SU-DHL-6 (cell line): ENCODE data around the gene ARMC7.

Experiments
- H2AFZ ChIP-seq: fragments of 200-600 bp; sonication (generic); 2 replicates; pipeline ENCODE4 v1.6.1; 2014; ENCODE audit warnings: low read depth, mild to moderate bottlenecking, moderate library complexity, mixed read lengths, antibody characterized with exemption, low read length; ENCODE audit not compliant: severe bottlenecking
- H3F3A ChIP-seq: fragments of 200-600 bp; shearing (Covaris generic); 2 replicates; pipeline ENCODE4 v1.6.0; 2016; ENCODE audit warnings: antibody characterized with exemption, mild to moderate bottlenecking; ENCODE audit not compliant: insufficient read depth
- H3K27ac ChIP-seq: fragments of 200-600 bp; sonication (generic); 2 replicates; pipeline ENCODE4 v1.5.1; 2016; ENCODE audit warnings: low read depth, mild to moderate bottlenecking, low read length, moderate library complexity, mixed read lengths
- H3K27me3 ChIP-seq: fragments of 200-600 bp; sonication (generic), shearing (Covaris generic); 2 replicates; pipeline ENCODE4 v1.6.0; 2014; ENCODE audit warnings: mild to moderate bottlenecking, low read length
- H3K36me3 ChIP-seq: fragments of 200-600 bp; sonication (generic); 2 replicates; pipeline ENCODE4 v1.6.1; 2014; ENCODE audit warnings: mild to moderate bottlenecking, low read length, mixed read lengths
- H3K4me2 ChIP-seq: fragments of 300-600, 200-600 bp; shearing (Covaris generic), sonication (generic); 2 replicates; pipeline ENCODE4 v1.6.0; 2014; ENCODE audit warnings: low read length, low read depth, mild to moderate bottlenecking; ENCODE audit not compliant: poor library complexity, severe bottlenecking
- H3K4me3 ChIP-seq: fragments of 200-600 bp; sonication (generic); 2 replicates; pipeline ENCODE4 v1.5.1; 2014; ENCODE audit warnings: antibody characterized with exemption, low read length, mild to moderate bottlenecking, mixed read lengths; ENCODE audit not compliant: insufficient read depth, poor library complexity, severe bottlenecking
- H3K79me2 ChIP-seq: fragments of 200-600 bp; sonication (generic); 2 replicates; pipeline ENCODE4 v1.6.1; 2014; ENCODE audit warnings: mild to moderate bottlenecking, low read length, moderate library complexity; ENCODE audit not compliant: insufficient read depth
- H3K9ac ChIP-seq: fragments of 200-600 bp; sonication (generic); 2 replicates; pipeline ENCODE4 v1.7.0; 2014; ENCODE audit warnings: mild to moderate bottlenecking, low read length
- H3K9me2 ChIP-seq: fragments of 200-600 bp; sonication (generic); replicated peaks from 2 replicates; pipeline ENCODE4 v1.6.1; 2014; ENCODE audit warnings: low read length; ENCODE audit not compliant: insufficient read depth
- H3K9me3 ChIP-seq: fragments of 200-600 bp; sonication (generic); 2 replicates; pipeline ENCODE4 v1.6.1; 2014; ENCODE audit warnings: low read length, mixed read lengths; ENCODE audit not compliant: insufficient read depth
- H4K20me1 ChIP-seq: fragments of 200-600 bp; sonication (generic); 2 replicates; pipeline ENCODE4 v1.6.1; 2014; ENCODE audit warnings: low read depth, mild to moderate bottlenecking, antibody characterized with exemption, low read length, moderate library complexity, mixed read lengths
- EZH2phosphoT487 ChIP-seq: fragments of 200-600 bp; sonication (generic), shearing (Covaris generic); conservative IDR thresholded peaks from 2 replicates; pipeline ENCODE4 v1.6.1; 2018; ENCODE audit warnings: mild to moderate bottlenecking, antibody characterized with exemption, low read length, moderate library complexity, mixed read lengths
- TF ChIP-seq, protein P1 (sequence below): fragments of 200-600 bp; sonication (generic); IDR thresholded peaks from one replicate; pipeline ENCODE4 v1.5.1; 2017; ENCODE audit warnings: antibody characterized with exemption, mild to moderate bottlenecking, low read length, moderate library complexity; ENCODE audit not compliant: insufficient read depth, poor library complexity, severe bottlenecking

Gene ARMC7

GRCh38 chr17:75073618-75074047, 36.1 kb upstream of the ARMC7 start:
- Histone ChIP-seq H3F3A (no peaks in the 10 kb centered on the region), H3K36me3 (no peaks in the 10 kb centered on the region), H3K9me3 (no peaks in the 10 kb centered on the region), H2AFZ (no peak overlapping the region), H3K79me2 (no peaks in the 10 kb centered on the region), H3K27me3 (no peaks in the 10 kb centered on the region), H3K4me3 (no peak overlapping the region), H3K9ac (no peak overlapping the region), H3K9me2 (no peaks in the 10 kb centered on the region), H3K27ac (no peak overlapping the region), H3K4me2 (no peak overlapping the region), H4K20me1 (no peaks in the 10 kb centered on the region)
- TF ChIP-seq, protein P1, sequence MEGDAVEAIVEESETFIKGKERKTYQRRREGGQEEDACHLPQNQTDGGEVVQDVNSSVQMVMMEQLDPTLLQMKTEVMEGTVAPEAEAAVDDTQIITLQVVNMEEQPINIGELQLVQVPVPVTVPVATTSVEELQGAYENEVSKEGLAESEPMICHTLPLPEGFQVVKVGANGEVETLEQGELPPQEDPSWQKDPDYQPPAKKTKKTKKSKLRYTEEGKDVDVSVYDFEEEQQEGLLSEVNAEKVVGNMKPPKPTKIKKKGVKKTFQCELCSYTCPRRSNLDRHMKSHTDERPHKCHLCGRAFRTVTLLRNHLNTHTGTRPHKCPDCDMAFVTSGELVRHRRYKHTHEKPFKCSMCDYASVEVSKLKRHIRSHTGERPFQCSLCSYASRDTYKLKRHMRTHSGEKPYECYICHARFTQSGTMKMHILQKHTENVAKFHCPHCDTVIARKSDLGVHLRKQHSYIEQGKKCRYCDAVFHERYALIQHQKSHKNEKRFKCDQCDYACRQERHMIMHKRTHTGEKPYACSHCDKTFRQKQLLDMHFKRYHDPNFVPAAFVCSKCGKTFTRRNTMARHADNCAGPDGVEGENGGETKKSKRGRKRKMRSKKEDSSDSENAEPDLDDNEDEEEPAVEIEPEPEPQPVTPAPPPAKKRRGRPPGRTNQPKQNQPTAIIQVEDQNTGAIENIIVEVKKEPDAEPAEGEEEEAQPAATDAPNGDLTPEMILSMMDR = no peak
- no peak for TF ChIP-seq EZH2phosphoT487

DNA sequence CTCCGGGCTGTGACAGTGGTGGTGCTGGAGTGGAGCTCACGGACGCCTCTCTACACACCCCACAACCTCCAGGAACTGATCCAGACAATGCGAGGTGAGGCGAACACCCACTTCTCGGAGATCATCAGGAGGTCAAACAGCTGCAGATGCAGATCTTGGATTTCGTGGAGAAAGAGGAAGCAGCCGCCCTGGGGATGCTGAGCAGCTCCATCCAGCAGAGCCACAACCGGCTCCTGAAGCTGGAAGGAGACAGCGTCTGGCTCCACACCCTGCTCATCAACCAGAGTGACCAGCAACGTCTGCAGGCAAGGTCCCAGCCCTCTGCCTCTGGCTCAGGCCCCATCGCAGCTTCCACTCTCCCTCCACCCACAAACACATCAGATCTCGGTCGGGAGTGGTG, 35.2 kb upstream of the ARMC7 start:
- H3K9me2 ChIP-seq = no peaks in the 10 kb centered on the region
- no peaks in the 10 kb centered on the region for H3K9me3 ChIP-seq
- H3K9ac ChIP-seq = no peak overlapping the region
- H3K79me2 ChIP-seq = no peaks in the 10 kb centered on the region
- no peaks in the 10 kb centered on the region for H3K36me3 ChIP-seq
- no peaks in the 10 kb centered on the region for H3F3A ChIP-seq
- H3K27me3 ChIP-seq = no peaks in the 10 kb centered on the region
- no peaks in the 10 kb centered on the region for H4K20me1 ChIP-seq
- no peak overlapping the region for H3K27ac ChIP-seq
- no peak overlapping the region for H3K4me2 ChIP-seq
- no peak overlapping the region for H2AFZ ChIP-seq
- TF ChIP-seq, protein P1 = no peak
- TF ChIP-seq EZH2phosphoT487 = no peak
- H3K4me3 ChIP-seq = no peak overlapping the region

GRCh38 chr17:75075597-75076336, 34.0 kb upstream of the ARMC7 start:
- H3K9ac ChIP-seq = no peak overlapping the region
- no peaks in the 10 kb centered on the region for H3K36me3 ChIP-seq
- no peak overlapping the region for H3K4me3 ChIP-seq
- H3K27me3 ChIP-seq = no peaks in the 10 kb centered on the region
- no peak overlapping the region for H2AFZ ChIP-seq
- no peaks in the 10 kb centered on the region for H4K20me1 ChIP-seq
- H3K27ac ChIP-seq = no peak overlapping the region
- H3K4me2 ChIP-seq = no peak overlapping the region
- no peaks in the 10 kb centered on the region for H3K9me3 ChIP-seq
- H3F3A ChIP-seq = no peaks in the 10 kb centered on the region
- TF ChIP-seq, protein P1 = no peak
- no peak for TF ChIP-seq EZH2phosphoT487
- no peaks in the 10 kb centered on the region for H3K79me2 ChIP-seq
- H3K9me2 ChIP-seq = no peaks in the 10 kb centered on the region
